SK-N-SH treated with all-trans-retinoic acid at 6 μM for 48 hours (cell line): ENCODE data around the gene RASGRP3.

ENCODE experiments used
- ATAC-seq: fragments of 200-7000 bp; cut with Tn5 transposase; 3 replicates; pipeline ENCODE4 v1.9.1; 2020; ENCODE audit warnings: mild to moderate bottlenecking, moderate library complexity
- ARNTL ChIP-seq: fragments of 450-650 bp; formaldehyde crosslinking; IDR thresholded peaks from 2 replicates; pipeline ENCODE4 v1.5.0; 2020; ENCODE audit warnings: low read depth, mild to moderate bottlenecking, moderate library complexity, borderline replicate concordance
- CSDC2 ChIP-seq: fragments of 250-450 bp; sonication (Bioruptor Pico); IDR thresholded peaks from 2 replicates; pipeline ENCODE4 v1.5.0; 2020; ENCODE audit warnings: mild to moderate bottlenecking, moderate library complexity
- CSRNP3 ChIP-seq: fragments of 250-450 bp; sonication (Bioruptor Pico); IDR thresholded peaks from 2 replicates; pipeline ENCODE4 v1.5.1; 2021; ENCODE audit warnings: mild to moderate bottlenecking, moderate library complexity
- ESRRG ChIP-seq: fragments of 250-450 bp; sonication (Bioruptor Pico); IDR thresholded peaks from 2 replicates; pipeline ENCODE4 v1.6.1; 2021; ENCODE audit warnings: mild to moderate bottlenecking
- GLIS3 ChIP-seq: fragments of 250-450 bp; sonication (Bioruptor Pico); IDR thresholded peaks from 2 replicates; pipeline ENCODE4 v1.5.0; 2020; ENCODE audit warnings: mild to moderate bottlenecking, moderate library complexity
- ISL1 ChIP-seq: fragments of 250-450 bp; sonication (Bioruptor Pico); IDR thresholded peaks from 2 replicates; pipeline ENCODE4 v2.1.2; 2022; ENCODE audit warnings: mild to moderate bottlenecking, moderate library complexity
- OSR1 ChIP-seq: fragments of 250-450 bp; sonication (Bioruptor Pico); IDR thresholded peaks from 2 replicates; pipeline ENCODE4 v1.8.0; 2022; ENCODE audit warnings: moderate library complexity, mild to moderate bottlenecking, inconsistent platforms
- POU6F1 ChIP-seq: fragments of 250-450 bp; sonication (Bioruptor Pico); IDR thresholded peaks from 2 replicates; pipeline ENCODE4 v1.8.0; 2021; ENCODE audit warnings: low read depth, mild to moderate bottlenecking, moderate library complexity, borderline replicate concordance
- PPARA ChIP-seq: fragments of 250-450 bp; sonication (Bioruptor Pico); IDR thresholded peaks from 2 replicates; pipeline ENCODE4 v1.5.0; 2020; ENCODE audit warnings: mild to moderate bottlenecking, borderline replicate concordance
- RARB ChIP-seq: fragments of 250-450 bp; sonication (Bioruptor Pico); IDR thresholded peaks from 2 replicates; pipeline ENCODE4 v1.8.0; 2021; ENCODE audit warnings: mild to moderate bottlenecking, moderate library complexity
- SNAI2 ChIP-seq: fragments of 250-450 bp; sonication (Bioruptor Pico); IDR thresholded peaks from 2 replicates; pipeline ENCODE4 v1.5.0; 2020; ENCODE audit warnings: mild to moderate bottlenecking, moderate library complexity
- TCF4 ChIP-seq: fragments of 250-450 bp; sonication (Bioruptor Pico); IDR thresholded peaks from 2 replicates; pipeline ENCODE4 v1.8.0; 2021; ENCODE audit warnings: mild to moderate bottlenecking, moderate library complexity, borderline replicate concordance
- TSHZ2 ChIP-seq: fragments of 250-450 bp; sonication (Bioruptor Pico); IDR thresholded peaks from 2 replicates; pipeline ENCODE4 v1.5.0; 2020; ENCODE audit warnings: mild to moderate bottlenecking, moderate library complexity
- ZC3H10 ChIP-seq: fragments of 250-450 bp; sonication (Bioruptor Pico); IDR thresholded peaks from 2 replicates; pipeline ENCODE4 v1.5.1; 2021; ENCODE audit warnings: mild to moderate bottlenecking, moderate library complexity
- ZFP3 ChIP-seq: fragments of 250-450 bp; sonication (Bioruptor Pico); IDR thresholded peaks from 2 replicates; pipeline ENCODE4 v1.5.0; 2020; ENCODE audit warnings: mild to moderate bottlenecking, moderate library complexity
- ZFP30 ChIP-seq: fragments of 450-650 bp; formaldehyde crosslinking; IDR thresholded peaks from 2 replicates; pipeline ENCODE4 v1.5.0; 2022; ENCODE audit warnings: mild to moderate bottlenecking, moderate library complexity
- ZNF565 ChIP-seq: fragments of 450-650 bp; formaldehyde crosslinking; conservative IDR thresholded peaks from 2 replicates; pipeline ENCODE4 v1.5.0; 2020; ENCODE audit warnings: low read depth, mild to moderate bottlenecking, moderate library complexity
- ZNF70 ChIP-seq: fragments of 450-650 bp; formaldehyde crosslinking; IDR thresholded peaks from 2 replicates; pipeline ENCODE4 v1.5.0; 2020; ENCODE audit warnings: mild to moderate bottlenecking, moderate library complexity
- TF ChIP-seq, protein P1 (sequence below): fragments of 250-450 bp; sonication (Bioruptor Pico); IDR thresholded peaks from 2 replicates; pipeline ENCODE4 v1.8.0; 2020; ENCODE audit warnings: mild to moderate bottlenecking, moderate library complexity, borderline replicate concordance

Gene RASGRP3

DNA sequence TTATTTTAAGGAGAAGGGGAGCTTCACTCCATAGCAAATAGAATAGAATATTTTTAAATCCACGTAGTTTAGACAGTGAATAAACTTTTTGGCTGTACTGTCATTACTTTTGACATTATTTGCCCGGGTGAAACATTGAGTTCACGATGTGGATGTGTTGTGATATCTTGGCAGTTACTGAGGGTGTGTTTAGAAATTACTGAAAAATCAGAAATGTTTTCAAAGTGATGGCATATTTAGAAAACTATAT lies 123.4 kb downstream of the RASGRP3 start:
- TF ChIP-seq RARB (CRISPR knock-in tag) (no peak), CSDC2 (CRISPR knock-in tag) (no peak), TCF4 (CRISPR knock-in tag) (no peak), ZC3H10 (CRISPR knock-in tag) (no peak), TSHZ2 (CRISPR knock-in tag) (no peak), GLIS3 (CRISPR knock-in tag) (no peak), ZNF70 (no peak), OSR1 (CRISPR knock-in tag) (no peak)
- TF ChIP-seq, protein P1, sequence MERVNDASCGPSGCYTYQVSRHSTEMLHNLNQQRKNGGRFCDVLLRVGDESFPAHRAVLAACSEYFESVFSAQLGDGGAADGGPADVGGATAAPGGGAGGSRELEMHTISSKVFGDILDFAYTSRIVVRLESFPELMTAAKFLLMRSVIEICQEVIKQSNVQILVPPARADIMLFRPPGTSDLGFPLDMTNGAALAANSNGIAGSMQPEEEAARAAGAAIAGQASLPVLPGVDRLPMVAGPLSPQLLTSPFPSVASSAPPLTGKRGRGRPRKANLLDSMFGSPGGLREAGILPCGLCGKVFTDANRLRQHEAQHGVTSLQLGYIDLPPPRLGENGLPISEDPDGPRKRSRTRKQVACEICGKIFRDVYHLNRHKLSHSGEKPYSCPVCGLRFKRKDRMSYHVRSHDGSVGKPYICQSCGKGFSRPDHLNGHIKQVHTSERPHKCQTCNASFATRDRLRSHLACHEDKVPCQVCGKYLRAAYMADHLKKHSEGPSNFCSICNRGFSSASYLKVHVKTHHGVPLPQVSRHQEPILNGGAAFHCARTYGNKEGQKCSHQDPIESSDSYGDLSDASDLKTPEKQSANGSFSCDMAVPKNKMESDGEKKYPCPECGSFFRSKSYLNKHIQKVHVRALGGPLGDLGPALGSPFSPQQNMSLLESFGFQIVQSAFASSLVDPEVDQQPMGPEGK (CRISPR knock-in tag), result no peak
- ATAC-seq, result no peak

- no peak for ATAC-seq
- TF ChIP-seq ARNTL (CRISPR knock-in tag) (no peak), PPARA (CRISPR knock-in tag) (no peak), CSRNP3 (no peak), TSHZ2 (CRISPR knock-in tag) (no peak)
Measured at GRCh38 chr2:33602201-33602830, 125.9 kb downstream of the RASGRP3 start.

- TF ChIP-seq CSRNP3 (no peak), ZFP3 (CRISPR knock-in tag) (no peak), CSDC2 (CRISPR knock-in tag) (no peak), ZFP30 (CRISPR knock-in tag) (no peak)
- ATAC-seq, result no peak
Measured at GRCh38 chr2:33603416-33603815, 127.0 kb downstream of the RASGRP3 start.

DNA sequence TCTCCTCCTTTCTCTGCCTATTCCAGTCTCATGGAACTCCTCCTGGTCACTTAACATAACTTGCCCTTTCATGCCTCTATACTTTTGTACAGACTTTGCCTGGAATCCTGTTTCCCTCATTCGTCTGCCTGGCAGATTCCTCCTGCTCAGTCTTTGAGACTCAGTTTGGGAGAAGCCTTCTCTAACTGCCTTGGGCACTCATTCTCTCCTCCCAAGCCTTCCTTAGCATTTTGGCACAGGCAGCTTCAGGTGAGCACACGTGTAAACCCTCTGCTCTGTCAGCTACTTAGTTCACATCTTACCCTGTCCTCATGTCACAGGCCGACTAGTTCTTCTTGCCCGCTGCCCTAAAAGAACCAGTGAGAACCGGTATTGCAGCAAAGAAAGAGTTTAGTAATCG lies 128.6 kb downstream of the RASGRP3 start:
- ATAC-seq, result no peak
- TF ChIP-seq, protein P1 (CRISPR knock-in tag), result no peak
- TF ChIP-seq ISL1 (CRISPR knock-in tag), result no peak
- TF ChIP-seq ZNF565, result no peak
- no peak for TF ChIP-seq ZFP30 (CRISPR knock-in tag)
- no peak for TF ChIP-seq ZC3H10 (CRISPR knock-in tag)
- TF ChIP-seq SNAI2 (CRISPR knock-in tag), result no peak
- no peak for TF ChIP-seq ESRRG (CRISPR knock-in tag)
- TF ChIP-seq CSDC2 (CRISPR knock-in tag), result no peak
- no peak for TF ChIP-seq ZNF70
- TF ChIP-seq POU6F1 (CRISPR knock-in tag), result no peak
- no peak for TF ChIP-seq CSRNP3
